Fibroblast of pulmonary artery (primary cell): ENCODE data around the gene NARS2.
A peak's percentile ranks its signal among the peaks of the same experiment; 100 is the strongest.

ENCODE experiments used
- DNase-seq: peaks from one replicate; pipeline ENCODE4 v3.0.0-alpha.2; 2010; ENCODE audit warnings: low read depth
- H3K4me3 ChIP-seq: replicated peaks from 2 replicates; pipeline ENCODE4 v1.5.1; 2011; ENCODE audit warnings: low read depth, mild to moderate bottlenecking, control low read depth, low read length, moderate library complexity
- CTCF ChIP-seq: IDR thresholded peaks from 2 replicates; pipeline ENCODE4 v1.5.1; 2011; ENCODE audit warnings: mild to moderate bottlenecking, control low read depth, low read length, inconsistent platforms; ENCODE audit errors: missing control alignments

NARS2 gene

GRCh38 chr11:78540256-78540655 is 34.4 kb downstream of the NARS2 start:
- no peak for DNase-seq
- TF ChIP-seq CTCF, result no peak
- H3K4me3 ChIP-seq, result no peak overlapping the region

GRCh38 chr11:78539506-78539905 is 35.2 kb downstream of the NARS2 start:
- no peak for TF ChIP-seq CTCF

GRCh38 chr11:78536933-78537332 is 37.7 kb downstream of the NARS2 start:
- no peak for TF ChIP-seq CTCF
- DNase-seq, result no peak

More at GRCh38 chr11:78539506-78539905, 35.2 kb downstream of the NARS2 start:
- no peak overlapping the region for H3K4me3 ChIP-seq
- peak; percentile 34 for DNase-seq

GRCh38 chr11:78535920-78536319 is 38.7 kb downstream of the NARS2 start:
- peak; percentile 69 for DNase-seq
- no peak overlapping the region for H3K4me3 ChIP-seq
- TF ChIP-seq CTCF, result no peak

More at GRCh38 chr11:78536933-78537332, 37.7 kb downstream of the NARS2 start:
- no peak overlapping the region for H3K4me3 ChIP-seq

GRCh38 chr11:78535027-78535426 is 39.6 kb downstream of the NARS2 start:
- TF ChIP-seq CTCF, result no peak
- H3K4me3 ChIP-seq, result no peak overlapping the region
- DNase-seq, result no peak

- no peak overlapping the region for H3K4me3 ChIP-seq
- TF ChIP-seq CTCF, result no peak
- DNase-seq, result no peak
Measured at GRCh38 chr11:78533399-78533798, 41.3 kb downstream of the NARS2 start.

GRCh38 chr11:78532991-78533390 is 41.7 kb downstream of the NARS2 start:
- no peak overlapping the region for H3K4me3 ChIP-seq
- no peak for TF ChIP-seq CTCF
- DNase-seq, result no peak
